GM19099 (cell line): Measurements from ENCODE around the gene NLGN1.

Experiments
- POLR2A ChIP-seq: IDR thresholded peaks from 3 replicates; pipeline ENCODE4 v1.6.1; 2011; ENCODE audit warnings: low read depth; ENCODE audit not compliant: insufficient read length; ENCODE audit errors: extremely low read depth

Gene NLGN1

DNA sequence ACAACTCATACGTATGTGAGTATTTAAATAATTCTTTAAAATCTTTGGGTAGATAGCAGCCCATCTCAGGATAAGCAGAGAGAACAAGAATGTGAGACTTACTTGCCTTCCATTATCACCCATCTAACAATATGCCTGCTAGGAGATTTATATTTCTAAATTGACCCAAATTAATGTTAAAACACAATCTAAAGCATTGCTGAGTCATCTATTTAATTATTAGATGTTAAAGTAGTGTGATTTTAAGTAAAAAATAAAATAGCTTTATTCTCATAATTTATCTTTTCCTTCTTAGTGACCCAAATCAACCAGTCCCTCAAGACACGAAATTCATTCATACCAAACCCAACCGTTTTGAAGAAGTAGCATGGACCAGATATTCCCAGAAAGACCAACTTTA is 882.6 kb downstream of the NLGN1 start:
- no peak for TF ChIP-seq POLR2A

GRCh38 chr3:174285242-174285864 is 887.8 kb downstream of the NLGN1 start:
- no peak for TF ChIP-seq POLR2A

GRCh38 chr3:174287705-174288104 is 890.2 kb downstream of the NLGN1 start:
- no peak for TF ChIP-seq POLR2A

DNA sequence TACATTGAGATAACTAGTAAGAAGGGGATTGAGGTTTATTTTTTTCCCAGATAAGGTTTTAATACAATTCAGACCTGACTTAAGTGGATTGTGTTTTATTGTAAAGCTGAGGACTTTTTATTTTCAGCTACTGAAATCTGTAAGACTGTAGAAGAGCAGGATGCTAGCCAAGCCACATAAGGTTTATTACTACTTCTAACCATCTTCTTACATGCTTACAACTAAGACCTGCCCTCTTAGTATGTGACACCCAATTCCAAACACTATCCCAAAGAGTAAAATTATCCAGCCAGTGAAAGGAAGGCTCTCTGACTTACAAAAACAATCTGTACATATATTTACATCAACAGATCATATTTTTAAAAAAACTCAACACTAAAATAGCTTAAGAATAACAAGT is 897.1 kb downstream of the NLGN1 start:
- no peak for TF ChIP-seq POLR2A

DNA sequence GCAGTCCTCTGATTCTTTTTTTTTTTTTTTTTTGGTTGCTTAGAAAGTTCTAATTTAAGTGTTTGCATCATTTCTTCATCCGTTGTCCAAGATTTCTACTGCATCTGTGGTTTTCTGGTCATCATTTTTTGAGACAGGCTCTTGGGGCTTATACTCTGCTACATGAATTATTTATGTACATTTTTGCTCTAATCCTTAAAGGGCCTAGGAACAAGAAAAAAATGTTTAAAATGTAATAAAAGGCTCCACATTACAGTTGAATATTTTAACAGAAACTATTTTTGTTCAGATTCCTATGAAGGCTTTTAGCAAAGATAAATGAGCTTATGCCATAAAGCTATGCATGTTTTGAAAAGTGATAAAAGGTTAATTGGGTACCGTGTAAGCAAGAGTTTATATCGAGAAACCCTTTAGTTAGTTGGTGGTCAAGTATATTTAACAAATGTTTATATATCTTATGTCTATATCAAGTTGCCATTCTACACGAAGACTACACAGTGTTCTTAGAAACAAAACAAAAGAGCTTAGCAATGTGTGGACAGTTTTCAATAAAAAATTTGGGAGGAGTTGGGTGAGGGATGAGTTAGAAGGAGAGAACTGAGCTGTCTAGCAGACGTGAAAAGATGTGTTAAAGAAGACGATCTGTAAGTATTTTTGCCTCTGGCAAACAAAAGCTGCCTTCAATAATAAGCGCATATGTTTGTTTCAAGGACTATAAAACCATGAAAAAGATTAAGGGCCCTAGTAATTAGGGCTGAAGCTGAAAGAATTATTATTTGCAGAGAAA is 898.0 kb downstream of the NLGN1 start:
- TF ChIP-seq POLR2A, result no peak

DNA sequence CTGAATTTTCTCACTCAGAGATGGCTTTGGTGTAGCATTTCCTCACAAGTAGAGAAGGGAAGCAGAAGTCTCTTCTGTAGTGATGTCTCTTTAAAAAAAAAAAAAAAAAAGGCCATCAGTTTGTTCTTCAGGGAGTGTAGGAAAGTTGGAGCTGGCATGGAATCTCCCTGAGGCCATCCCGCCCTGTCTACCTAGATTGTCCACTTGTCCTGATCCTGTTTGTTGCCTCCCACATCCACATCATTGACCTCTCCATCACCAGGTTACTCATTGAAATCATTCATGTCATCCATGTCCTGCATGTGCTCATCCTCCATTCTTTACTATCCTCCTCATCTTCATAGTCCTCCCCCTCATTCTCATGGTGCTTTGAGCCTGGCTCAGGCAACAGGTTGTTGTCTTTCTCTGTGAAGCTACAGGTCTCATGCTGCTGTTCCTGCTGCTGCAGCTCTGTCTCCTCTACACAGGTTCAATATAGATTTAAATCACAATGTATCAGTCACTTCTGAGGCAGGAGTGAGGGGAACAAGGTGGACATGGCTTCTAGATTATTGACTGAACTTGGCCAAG is 905.3 kb downstream of the NLGN1 start:
- no peak for TF ChIP-seq POLR2A

- TF ChIP-seq POLR2A, result no peak
Measured at GRCh38 chr3:174303907-174304560, 906.5 kb downstream of the NLGN1 start.

DNA sequence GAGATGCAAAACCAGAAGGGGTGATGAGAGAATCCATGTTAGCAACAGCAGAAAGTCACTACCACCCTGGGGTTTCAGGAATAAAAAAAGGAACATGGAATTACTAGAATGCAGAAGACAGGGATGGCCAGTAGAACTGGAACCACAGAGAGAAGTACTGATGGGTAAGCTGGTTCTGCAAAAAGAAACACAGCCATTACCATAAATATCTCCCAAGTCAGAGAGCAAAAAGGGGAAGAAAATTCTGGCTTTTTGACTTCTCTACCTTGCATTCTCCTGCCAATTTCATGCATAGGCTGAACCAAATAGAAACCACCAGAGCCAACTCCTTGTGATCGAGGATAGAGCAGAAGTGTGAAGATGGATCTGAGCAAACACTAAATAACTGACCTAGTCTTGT is 911.2 kb downstream of the NLGN1 start:
- no peak for TF ChIP-seq POLR2A

- TF ChIP-seq POLR2A, result no peak
Measured at GRCh38 chr3:174310475-174310983, 913.0 kb downstream of the NLGN1 start.

DNA sequence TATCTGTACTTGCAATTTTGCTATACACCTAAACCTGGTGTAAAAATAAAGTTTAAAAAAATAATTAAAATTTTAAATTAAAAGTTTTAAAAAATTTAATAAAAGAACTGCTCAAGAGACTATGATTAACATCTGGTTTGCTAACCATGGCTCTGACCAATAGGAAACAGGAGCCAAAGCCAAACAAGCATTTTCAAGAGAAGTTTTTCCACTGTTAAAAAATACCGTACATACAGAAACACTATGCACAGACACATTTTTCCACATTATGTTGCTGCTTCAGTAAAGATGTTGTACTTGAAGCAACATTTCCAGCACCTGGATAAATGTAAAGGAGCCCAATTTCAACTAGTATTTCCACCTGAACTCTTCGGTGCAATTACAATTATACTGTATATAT is 917.7 kb downstream of the NLGN1 start:
- no peak for TF ChIP-seq POLR2A

GRCh38 chr3:174317005-174317404 is 919.5 kb downstream of the NLGN1 start:
- TF ChIP-seq POLR2A, result no peak

DNA sequence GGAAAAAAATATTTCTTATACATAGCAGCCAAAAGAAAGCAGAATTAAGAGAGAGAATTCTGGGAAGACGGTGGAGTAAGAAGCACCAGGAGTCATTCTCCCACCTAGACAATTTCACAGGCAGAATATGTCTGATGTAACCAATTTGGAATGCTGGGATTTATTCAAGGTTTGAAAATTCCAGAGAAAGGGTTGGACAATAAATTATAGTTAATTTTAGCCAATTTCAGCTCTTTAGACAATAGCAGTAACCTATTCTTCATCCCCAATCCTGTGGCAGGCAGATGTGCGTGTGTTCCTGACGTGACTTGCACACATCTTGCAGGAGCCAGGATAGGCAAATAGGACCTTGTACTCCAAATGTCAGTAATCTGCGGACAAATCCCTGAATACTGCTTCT is 920.6 kb downstream of the NLGN1 start:
- TF ChIP-seq POLR2A, result no peak

GRCh38 chr3:174321548-174321947 is 924.0 kb downstream of the NLGN1 start:
- TF ChIP-seq POLR2A, result no peak

DNA sequence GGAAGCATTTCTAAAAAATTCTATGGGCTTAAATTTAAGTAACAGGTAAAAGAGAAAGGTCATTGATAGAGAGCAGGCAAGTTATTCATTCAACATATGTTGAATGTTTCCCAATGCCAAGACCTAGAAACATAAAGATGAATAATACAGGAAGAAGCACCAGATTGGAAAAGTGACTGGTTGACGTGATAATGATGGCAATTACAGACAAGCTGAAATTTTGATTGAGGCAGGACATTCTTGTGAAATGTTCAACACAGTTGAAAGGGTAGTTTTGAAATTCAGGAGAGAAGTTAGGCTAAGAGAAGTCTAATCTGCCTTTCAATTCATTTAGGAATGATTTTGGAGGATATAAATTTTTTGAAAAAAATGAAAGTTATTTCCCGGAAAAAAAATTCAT is 925.2 kb downstream of the NLGN1 start:
- no peak for TF ChIP-seq POLR2A

DNA sequence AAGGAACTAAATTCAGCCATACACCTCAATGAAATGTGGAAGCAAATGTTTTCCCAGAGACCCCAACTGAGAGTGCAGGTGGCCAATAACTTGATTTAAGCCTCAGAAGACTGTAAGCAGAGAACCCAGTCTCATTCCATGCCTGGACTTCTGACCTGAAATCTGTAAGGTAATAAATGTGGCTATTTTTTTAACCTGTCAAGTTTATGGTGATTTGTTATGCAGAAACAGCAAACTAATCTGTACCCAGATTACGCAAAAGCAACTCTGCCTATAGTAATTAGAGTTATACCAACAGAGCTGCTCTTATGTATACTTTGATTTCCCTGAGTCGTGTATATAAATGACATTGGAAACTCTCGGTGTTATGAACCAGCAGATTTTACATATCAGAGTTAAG is 927.6 kb downstream of the NLGN1 start:
- TF ChIP-seq POLR2A, result no peak

GRCh38 chr3:174325834-174326700 is 928.5 kb downstream of the NLGN1 start:
- TF ChIP-seq POLR2A, result no peak
